Stomach (tissue), 9 donors: ENCODE data around the gene ACAP2. TPM values are rescaled to one million over a fixed set of nuclear protein-coding genes. Genes with fewer than 3 reads are reported as not detected.

Experiments
- DNase-seq, 2 donors: peaks; one replicate each; pipeline versions ENCODE4 v3.0.0 to v3.0.0-alpha.2; 2013 to 2019
- H3K27ac ChIP-seq, 5 donors: fragments of 200-600 bp in 4 of 5; sonication (generic) in 4 of 5; one replicate each; pipeline ENCODE4 v1.5.1; 2013 to 2019; ENCODE audit warnings: mild to moderate bottlenecking in 1 of 5, moderate library complexity in 1 of 5
- H3K27me3 ChIP-seq, 3 donors: fragments of 200-600 bp; sonication (generic); one replicate each; pipeline ENCODE4 v1.5.1; 2017 to 2019; ENCODE audit warnings: mixed run types in 1 of 3
- H3K36me3 ChIP-seq, 4 donors: fragments of 200-600 bp; sonication (generic); 1 replicate in 3 of 4; 2 replicates in 1 of 4; pipeline ENCODE4 v1.5.1; 2016 to 2019
- H3K4me1 ChIP-seq, 4 donors: fragments of 200-600 bp; sonication (generic); one replicate each; pipeline ENCODE4 v1.5.1; 2016 to 2019
- H3K4me3 ChIP-seq, 4 donors: fragments of 200-600 bp; sonication (generic) in 3 of 4; one replicate each; pipeline ENCODE4 v1.5.1; 2016 to 2019; ENCODE audit warnings: mild to moderate bottlenecking in 1 of 4
- H3K9me3 ChIP-seq, 4 donors: fragments of 200-600 bp; sonication (generic); one replicate each; pipeline ENCODE4 v1.5.1; 2016 to 2019
- CTCF ChIP-seq, 7 experiments: fragments of 450-650 bp in 4 of 7; fragments of 200-600 bp in 3 of 7; sonication (generic) in 3 of 7; IDR thresholded peaks; one replicate each; pipeline ENCODE4 v1.5.1; 2016 to 2019; ENCODE audit warnings: antibody characterized with exemption in 7 of 7, control low read depth in 2 of 7, mild to moderate bottlenecking in 1 of 7
- EP300 ChIP-seq: sonication (generic); formaldehyde crosslinking; IDR thresholded peaks from one replicate; pipeline ENCODE4 v1.6.1; 2017; ENCODE audit warnings: antibody characterized with exemption
- POLR2A ChIP-seq, 4 donors: fragments of 450-650 bp; IDR thresholded peaks; one replicate each; pipeline ENCODE4 v1.6.1; 2016; ENCODE audit warnings: antibody characterized with exemption in 4 of 4, control low read depth in 2 of 4, mild to moderate bottlenecking in 1 of 4, moderate library complexity in 1 of 4
- POLR2AphosphoS5 ChIP-seq, 3 donors: sonication (generic); formaldehyde crosslinking; IDR thresholded peaks; one replicate each; pipeline ENCODE4 v1.6.1; 2016; ENCODE audit warnings: antibody characterized with exemption in 3 of 3
- WGBS, 5 donors: extraction: QIAGEN DNeasy Blood & Tissue Kit in 3 of 5; methylation state at CpG; one replicate each; pipeline versions ENCODE4 v1.1.5 to v1.1.7; 2013 to 2018; 5-methylcytosine and 5-hydroxymethylcytosine counted together
- intact Hi-C: fragments of 100-400 bp; cut with DNase I; formaldehyde crosslinking; loops from one replicate; pipeline ENCODE4 v1.15.1; 2023; ENCODE audit warnings: low total_unique reads
- polyA plus RNA-seq, 3 donors: library from polyadenylated mRNA; stranded (reverse); fragments of 200-250 nt; gene quantifications; one replicate each; pipeline ENCODE4 v1.2.3, GENCODE V29; 2013
- total RNA-seq, 5 donors: library from RNA; depleted of rRNA; stranded (reverse); fragments of >200 nt; gene quantifications; one replicate each; pipeline versions ENCODE4 v1.1.0 to v1.2.3, GENCODE V29; 2014 to 2016
- donor health status: healthy with polysubstance abuse.
- donor health status: Bipolar disorder and iron deficiency.
- donor health status: healthy.

Gene ACAP2
- total and polyA plus RNA-seq, 8 donors = 4.6 to 159 (median 41.1) TPM

GRCh38 chr3:195395208-195395816 lies 47.5 kb downstream of the ACAP2 start:
- DNase-seq = no peak
- Histone ChIP-seq H3K4me1 (peaks cover 0 to 41% (median 23%) of the 10 kb centered on the region in 4 donors), H3K27ac (no peak overlapping the region), H3K9me3 (no peaks in the 10 kb centered on the region), H3K36me3 (peaks cover 0 to 12% (median 9%) of the 10 kb centered on the region in 4 donors), H3K4me3 (no peak overlapping the region), H3K27me3 (no peaks in the 10 kb centered on the region)
- intact Hi-C loops = no loop called here
- no peak for TF ChIP-seq CTCF (IDR thresholded peaks at IDR 0.05)
- no peak for TF ChIP-seq POLR2AphosphoS5 (IDR thresholded peaks at IDR 0.05)
- TF ChIP-seq EP300 = no peak
- TF ChIP-seq POLR2A (IDR thresholded peaks at IDR 0.05) = no peak
- 94 to 100% (median 97%) methylated on average over 4 of the region's 4 CpGs for WGBS, 5 donors

- Histone ChIP-seq H3K27me3 (no peaks in the 10 kb centered on the region), H3K9me3 (no peaks in the 10 kb centered on the region), H3K4me1 (peaks cover 0 to 41% (median 23%) of the 10 kb centered on the region in 4 donors), H3K36me3 (peaks cover 0 to 17% (median 14%) of the 10 kb centered on the region in 4 donors), H3K27ac (no peak overlapping the region), H3K4me3 (no peak overlapping the region)
- intact Hi-C loops = no loop called here
- TF ChIP-seq EP300 = no peak
- no peak for DNase-seq
- 81 to 88% (median 83%) methylated on average over 3 of the region's 3 CpGs for WGBS, 5 donors
Observed at GRCh38 chr3:195394700-195395099, 48.1 kb downstream of the ACAP2 start.

- Histone ChIP-seq H3K36me3 (peaks cover 0 to 19% (median 16%) of the 10 kb centered on the region in 4 donors), H3K4me3 (no peak overlapping the region), H3K9me3 (no peaks in the 10 kb centered on the region), H3K27ac (no peak overlapping the region), H3K4me1 (peaks cover 0 to 41% (median 23%) of the 10 kb centered on the region in 4 donors), H3K27me3 (no peaks in the 10 kb centered on the region)
- no peak for TF ChIP-seq POLR2A (IDR thresholded peaks at IDR 0.05)
- no peak for TF ChIP-seq CTCF (IDR thresholded peaks at IDR 0.05)
- TF ChIP-seq POLR2AphosphoS5 (IDR thresholded peaks at IDR 0.05) = no peak
- no peak for TF ChIP-seq EP300
- intact Hi-C loops = no loop called here
- WGBS, 5 donors = 78 to 86% (median 80%) methylated on average over 7 of the region's 7 CpGs
- no peak for DNase-seq
Observed at GRCh38 chr3:195394024-195394423, 48.8 kb downstream of the ACAP2 start.

- Histone ChIP-seq H3K4me3 (no peak overlapping the region), H3K4me1 (peaks cover 0 to 11% (median 0%) of the 10 kb centered on the region in 4 donors), H3K9me3 (no peaks in the 10 kb centered on the region), H3K27me3 (no peaks in the 10 kb centered on the region), H3K27ac (no peak overlapping the region), H3K36me3 (peaks cover 0 to 22% (median 18%) of the 10 kb centered on the region in 4 donors)
- intact Hi-C loops = no loop called here
- TF ChIP-seq POLR2AphosphoS5 (IDR thresholded peaks at IDR 0.05) (no peak), POLR2A (IDR thresholded peaks at IDR 0.05) (no peak), CTCF (IDR thresholded peaks at IDR 0.05) (no peak), EP300 (no peak)
- 63 to 87% (median 74%) methylated on average over 2 of the region's 2 CpGs for WGBS, 5 donors
- DNase-seq = peak in 1 of 2 donors; percentile 66
Observed at GRCh38 chr3:195388380-195388779, 54.4 kb downstream of the ACAP2 start.

GRCh38 chr3:195386739-195387138 lies 56.1 kb downstream of the ACAP2 start:
- no peak overlapping the region for H3K4me3 ChIP-seq
- no peaks in the 10 kb centered on the region for H3K9me3 ChIP-seq
- intact Hi-C loops = no loop called here
- H3K36me3 ChIP-seq = peaks cover 0 to 23% (median 16%) of the 10 kb centered on the region in 4 donors
- H3K4me1 ChIP-seq = peaks cover 0 to 11% (median 0%) of the 10 kb centered on the region in 4 donors
- WGBS, 5 donors = 91 to 99% (median 96%) methylated on average over 3 of the region's 3 CpGs
- TF ChIP-seq EP300 = no peak
- TF ChIP-seq CTCF (IDR thresholded peaks at IDR 0.05) = no peak
- TF ChIP-seq POLR2A (IDR thresholded peaks at IDR 0.05) = no peak
- TF ChIP-seq POLR2AphosphoS5 (IDR thresholded peaks at IDR 0.05) = no peak
- DNase-seq = no peak
- H3K27me3 ChIP-seq = no peaks in the 10 kb centered on the region
- H3K27ac ChIP-seq = no peak overlapping the region
